SK-N-SH (cell line): ENCODE data around the gene CIB4. TPM values are rescaled to one million over a fixed set of nuclear protein-coding genes. Genes with fewer than 3 reads are reported as not detected.

ENCODE experiments used
- CTCF ChIA-PET: fragments of 300-600, 350-600 bp; formaldehyde crosslinking; extraction: SDS; loops from one replicate; lab custom pipeline; 2021; lab: Yijun Ruan, JAX
- POLR2A ChIA-PET: fragments of 350-600 bp; sonication (Branson Sonifier 250); formaldehyde crosslinking; extraction: SDS; loops from one replicate; lab custom pipeline; 2020; ENCODE audit warnings: antibody characterized with exemption, inconsistent platforms; lab: Yijun Ruan, JAX
- DNase-seq: peaks from one replicate; pipeline ENCODE4 v3.0.0; 2012
- H2AFZ ChIP-seq: fragments of 200-600 bp; sonication (generic); 2 replicates; pipeline ENCODE4 v1.8.1; 2016; ENCODE audit warnings: antibody characterized with exemption, mild to moderate bottlenecking, low read depth
- H3F3A ChIP-seq: fragments of 200-600 bp; sonication (generic); replicated peaks from 2 replicates; pipeline ENCODE3; 2016; ENCODE audit warnings: antibody characterized with exemption, mild to moderate bottlenecking; ENCODE audit not compliant: insufficient read depth
- H3K27ac ChIP-seq, 2 experiments: fragments of 200-500 bp in 1 of 2; fragments of 200-600 bp in 1 of 2; sonication (Bioruptor generic) in 1 of 2; sonication (generic), shearing (Covaris generic) in 1 of 2; 2 replicates each; pipeline versions ENCODE4 v1.5.1 to v1.6.1; 2014 to 2016; ENCODE audit warnings: low read depth in 2 of 2, inconsistent platforms in 1 of 2, low read length in 1 of 2, mild to moderate bottlenecking in 1 of 2, mixed read lengths in 1 of 2
- H3K27me3 ChIP-seq: fragments of 200-600 bp; sonication (generic), shearing (Covaris generic); 2 replicates; pipeline ENCODE4 v1.6.1; 2016; ENCODE audit warnings: mixed run types; ENCODE audit not compliant: insufficient read depth
- H3K36me3 ChIP-seq, 2 experiments: fragments of 200-500 bp in 1 of 2; fragments of 200-600 bp in 1 of 2; sonication (Bioruptor generic) in 1 of 2; sonication (generic) in 1 of 2; replicated peaks in 1 of 2; 2 replicates each; pipeline versions ENCODE3 to v1.5.1; 2014 to 2016; ENCODE audit warnings: low read length in 1 of 2, mild to moderate bottlenecking in 1 of 2; ENCODE audit not compliant: insufficient read depth in 2 of 2, control insufficient read depth in 1 of 2
- H3K4me1 ChIP-seq, 2 experiments: fragments of 200-500 bp in 1 of 2; fragments of 200-600 bp in 1 of 2; sonication (Bioruptor generic) in 1 of 2; sonication (generic), shearing (Covaris generic) in 1 of 2; 2 replicates each; pipeline versions ENCODE4 v1.5.1 to v1.6.1; 2014 to 2016; ENCODE audit warnings: low read depth in 1 of 2, low read length in 1 of 2, mixed run types in 1 of 2; ENCODE audit not compliant: insufficient read depth in 2 of 2, control insufficient read depth in 1 of 2
- H3K4me2 ChIP-seq: fragments of 200-600 bp; sonication (generic), shearing (Covaris generic); 2 replicates; pipeline ENCODE4 v1.6.1; 2017; ENCODE audit warnings: mixed run types
- H3K4me3 ChIP-seq, 2 experiments: fragments of 200-500 bp in 1 of 2; fragments of 200-600 bp in 1 of 2; sonication (Bioruptor generic) in 1 of 2; sonication (generic), shearing (Covaris generic) in 1 of 2; 2 replicates each; pipeline versions ENCODE4 v1.5.1 to v1.8.1; 2014 to 2016; ENCODE audit warnings: low read depth in 2 of 2, inconsistent platforms in 1 of 2, low read length in 1 of 2, mild to moderate bottlenecking in 1 of 2, mixed read lengths in 1 of 2, moderate library complexity in 1 of 2
- H3K79me2 ChIP-seq: fragments of 200-600 bp; sonication (generic); 2 replicates; pipeline ENCODE4 v1.8.1; 2017; ENCODE audit warnings: mild to moderate bottlenecking; ENCODE audit not compliant: insufficient read depth
- H3K9ac ChIP-seq: fragments of 200-600 bp; sonication (generic); 2 replicates; pipeline ENCODE4 v1.6.1; 2017; ENCODE audit warnings: mixed run types
- H3K9me2 ChIP-seq: fragments of 200-600 bp; sonication (generic); 2 replicates; pipeline ENCODE4 v1.6.1; 2017; ENCODE audit warnings: mixed run types
- H3K9me3 ChIP-seq: fragments of 200-600 bp; sonication (generic); 2 replicates; pipeline ENCODE4 v1.6.1; 2017; ENCODE audit warnings: mixed run types, mild to moderate bottlenecking, moderate library complexity
- H4K20me1 ChIP-seq: fragments of 200-600 bp; sonication (generic); 2 replicates; pipeline ENCODE4 v1.6.1; 2017; ENCODE audit warnings: mild to moderate bottlenecking, mixed run types; ENCODE audit not compliant: insufficient read depth
- EP300 ChIP-seq, 2 experiments: IDR thresholded peaks; 2 replicates each; pipeline versions ENCODE4 v1.4.0 to v1.6.1; 2012; ENCODE audit warnings: borderline replicate concordance in 1 of 2, low read depth in 1 of 2, low read length in 1 of 2
- EZH2phosphoT487 ChIP-seq: fragments of 200-600 bp; sonication (generic); IDR thresholded peaks from 2 replicates; pipeline ENCODE4 v1.6.1; 2017; ENCODE audit warnings: low read depth, mixed run types, mild to moderate bottlenecking, antibody characterized with exemption, moderate library complexity, borderline replicate concordance
- FOXM1 ChIP-seq: IDR thresholded peaks from 2 replicates; pipeline ENCODE4 v1.4.0; 2012; ENCODE audit warnings: low read depth, mild to moderate bottlenecking
- GABPA ChIP-seq: IDR thresholded peaks from 2 replicates; pipeline ENCODE4 v1.4.0; 2012; ENCODE audit warnings: low read depth, mild to moderate bottlenecking
- GATA2 ChIP-seq: sonication (generic); formaldehyde crosslinking; IDR thresholded peaks from 2 replicates; pipeline ENCODE4 v1.5.0; 2020; ENCODE audit warnings: mild to moderate bottlenecking, missing genetic modification reagents
- MEF2A ChIP-seq: IDR thresholded peaks from 2 replicates; pipeline ENCODE4 v1.4.0; 2012; ENCODE audit warnings: low read depth, borderline replicate concordance
- MXI1 ChIP-seq: IDR thresholded peaks from 2 replicates; pipeline ENCODE4 v1.6.1; 2012; ENCODE audit warnings: mild to moderate bottlenecking, low read depth, low read length, improper control_type of control experiment
- RAD21 ChIP-seq: IDR thresholded peaks from 2 replicates; pipeline ENCODE4 v1.6.1; 2012; ENCODE audit warnings: mild to moderate bottlenecking, low read length
- RCOR1 ChIP-seq: fragments of 150-350 bp; IDR thresholded peaks from 2 replicates; pipeline ENCODE4 v1.6.1; 2017; ENCODE audit warnings: antibody characterized with exemption, low read length
- RFX5 ChIP-seq: IDR thresholded peaks from 2 replicates; pipeline ENCODE4 v1.6.1; 2012; ENCODE audit warnings: mild to moderate bottlenecking, improper control_type of control experiment, low read length
- TEAD4 ChIP-seq: IDR thresholded peaks from 2 replicates; pipeline ENCODE4 v1.4.0; 2012; ENCODE audit warnings: mild to moderate bottlenecking, borderline replicate concordance; ENCODE audit not compliant: insufficient read depth
- WGBS: methylation state at CpG from one replicate; pipeline ENCODE4 v1.1.6; 2017; ENCODE audit warnings: low lambda C conversion rate; 5-methylcytosine and 5-hydroxymethylcytosine counted together
- polyA plus RNA-seq, 3 experiments: library from polyadenylated mRNA; depleted of rRNA; stranded (reverse); fragments of >200 nt; gene quantifications; 2 replicates each; pipeline ENCODE4 v1.2.3, GENCODE V29; 2012
- TF ChIP-seq, protein P1 (sequence below): IDR thresholded peaks from 2 replicates; pipeline ENCODE4 v1.4.0; 2012; ENCODE audit warnings: low read depth, borderline replicate concordance
- TF ChIP-seq, protein P2 (sequence below): fragments of 150-350 bp; IDR thresholded peaks from 2 replicates; pipeline ENCODE4 v1.6.1; 2016; ENCODE audit warnings: mild to moderate bottlenecking, low read depth, low read length
- TF ChIP-seq, protein P3 (sequence below): fragments of 200-600 bp; sonication (generic); IDR thresholded peaks from 2 replicates; pipeline ENCODE4 v1.6.1; 2017; ENCODE audit warnings: antibody characterized with exemption, mild to moderate bottlenecking, moderate library complexity
- TF ChIP-seq, protein P4 (sequence below): IDR thresholded peaks from 2 replicates; pipeline ENCODE4; 2012

The CIB4 gene
- polyA plus RNA-seq, 1 of the 3 experiments (the other 2 are of a cell fraction): not detected

DNA sequence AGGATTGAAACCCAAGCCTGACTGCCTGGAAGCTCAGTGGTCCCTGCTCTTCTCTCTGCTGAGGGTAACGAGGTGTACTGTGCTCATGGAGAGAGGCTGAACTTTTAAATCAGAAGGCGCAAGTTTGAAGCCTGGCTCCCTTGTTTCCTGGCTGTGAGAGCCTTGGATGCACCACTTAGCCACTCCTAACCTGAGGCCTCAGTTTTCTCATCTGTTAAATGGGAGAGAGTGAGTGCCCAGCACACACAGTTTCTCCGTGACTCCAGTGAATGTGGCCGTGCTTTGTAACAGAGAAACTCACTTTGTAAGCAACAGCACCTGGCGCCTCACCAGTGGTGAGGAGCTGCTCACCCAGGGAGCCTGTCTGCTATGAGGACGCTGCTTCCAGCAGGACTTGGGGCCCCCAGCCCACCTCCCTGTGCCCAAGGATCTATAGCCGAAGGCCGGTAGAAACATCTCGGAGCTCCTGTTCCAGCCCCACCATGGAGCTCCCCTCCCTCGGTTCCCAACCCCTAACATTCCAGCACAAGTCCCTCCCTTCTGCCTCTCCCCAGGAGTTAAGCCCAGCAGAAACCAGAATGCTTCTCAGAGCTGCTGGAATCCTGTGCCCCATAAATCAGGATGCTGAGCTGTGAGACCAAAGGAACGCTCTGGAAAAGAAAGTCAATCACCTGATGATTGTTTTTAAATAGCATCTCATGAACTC, 31.1 kb upstream of the CIB4 start:
- no peaks in the 10 kb centered on the region for H3K9me2 ChIP-seq
- H3K79me2 ChIP-seq: no peaks in the 10 kb centered on the region
- no peak overlapping the region for H3K4me2 ChIP-seq
- CTCF ChIA-PET: interaction anchor here (0.9 to 2.2 kb wide), 5 partner anchors 7 to 66 kb away, joined by 3 to 14 read pairs (median 4); no protein-coding TSS in a partner anchor
- no peaks in the 10 kb centered on the region for H3F3A ChIP-seq
- no peak overlapping the region for H3K9ac ChIP-seq
- H3K27ac ChIP-seq: no peak overlapping the region
- H3K9me3 ChIP-seq: no peaks in the 10 kb centered on the region
- POLR2A ChIA-PET: no interaction called here
- H3K4me1 ChIP-seq: peaks cover 0 to 8% of the 10 kb centered on the region in 2 experiments; a peak in 1 of 4 replicates
- TF ChIP-seq, protein P1, sequence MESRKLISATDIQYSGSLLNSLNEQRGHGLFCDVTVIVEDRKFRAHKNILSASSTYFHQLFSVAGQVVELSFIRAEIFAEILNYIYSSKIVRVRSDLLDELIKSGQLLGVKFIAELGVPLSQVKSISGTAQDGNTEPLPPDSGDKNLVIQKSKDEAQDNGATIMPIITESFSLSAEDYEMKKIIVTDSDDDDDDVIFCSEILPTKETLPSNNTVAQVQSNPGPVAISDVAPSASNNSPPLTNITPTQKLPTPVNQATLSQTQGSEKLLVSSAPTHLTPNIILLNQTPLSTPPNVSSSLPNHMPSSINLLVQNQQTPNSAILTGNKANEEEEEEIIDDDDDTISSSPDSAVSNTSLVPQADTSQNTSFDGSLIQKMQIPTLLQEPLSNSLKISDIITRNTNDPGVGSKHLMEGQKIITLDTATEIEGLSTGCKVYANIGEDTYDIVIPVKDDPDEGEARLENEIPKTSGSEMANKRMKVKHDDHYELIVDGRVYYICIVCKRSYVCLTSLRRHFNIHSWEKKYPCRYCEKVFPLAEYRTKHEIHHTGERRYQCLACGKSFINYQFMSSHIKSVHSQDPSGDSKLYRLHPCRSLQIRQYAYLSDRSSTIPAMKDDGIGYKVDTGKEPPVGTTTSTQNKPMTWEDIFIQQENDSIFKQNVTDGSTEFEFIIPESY: no peak
- TF ChIP-seq, protein P2, sequence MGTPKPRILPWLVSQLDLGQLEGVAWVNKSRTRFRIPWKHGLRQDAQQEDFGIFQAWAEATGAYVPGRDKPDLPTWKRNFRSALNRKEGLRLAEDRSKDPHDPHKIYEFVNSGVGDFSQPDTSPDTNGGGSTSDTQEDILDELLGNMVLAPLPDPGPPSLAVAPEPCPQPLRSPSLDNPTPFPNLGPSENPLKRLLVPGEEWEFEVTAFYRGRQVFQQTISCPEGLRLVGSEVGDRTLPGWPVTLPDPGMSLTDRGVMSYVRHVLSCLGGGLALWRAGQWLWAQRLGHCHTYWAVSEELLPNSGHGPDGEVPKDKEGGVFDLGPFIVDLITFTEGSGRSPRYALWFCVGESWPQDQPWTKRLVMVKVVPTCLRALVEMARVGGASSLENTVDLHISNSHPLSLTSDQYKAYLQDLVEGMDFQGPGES: no peak
- TF ChIP-seq MEF2A (no peak), RAD21 (no peak), MXI1 (no peak), RCOR1 (no peak), EP300 (IDR thresholded peaks at IDR 0.05; ENCODE audit: borderline replicate concordance in 1 of 2, low read depth in 1 of 2, low read length in 1 of 2) (no peak), TEAD4 (no peak)
- TF ChIP-seq, protein P3, sequence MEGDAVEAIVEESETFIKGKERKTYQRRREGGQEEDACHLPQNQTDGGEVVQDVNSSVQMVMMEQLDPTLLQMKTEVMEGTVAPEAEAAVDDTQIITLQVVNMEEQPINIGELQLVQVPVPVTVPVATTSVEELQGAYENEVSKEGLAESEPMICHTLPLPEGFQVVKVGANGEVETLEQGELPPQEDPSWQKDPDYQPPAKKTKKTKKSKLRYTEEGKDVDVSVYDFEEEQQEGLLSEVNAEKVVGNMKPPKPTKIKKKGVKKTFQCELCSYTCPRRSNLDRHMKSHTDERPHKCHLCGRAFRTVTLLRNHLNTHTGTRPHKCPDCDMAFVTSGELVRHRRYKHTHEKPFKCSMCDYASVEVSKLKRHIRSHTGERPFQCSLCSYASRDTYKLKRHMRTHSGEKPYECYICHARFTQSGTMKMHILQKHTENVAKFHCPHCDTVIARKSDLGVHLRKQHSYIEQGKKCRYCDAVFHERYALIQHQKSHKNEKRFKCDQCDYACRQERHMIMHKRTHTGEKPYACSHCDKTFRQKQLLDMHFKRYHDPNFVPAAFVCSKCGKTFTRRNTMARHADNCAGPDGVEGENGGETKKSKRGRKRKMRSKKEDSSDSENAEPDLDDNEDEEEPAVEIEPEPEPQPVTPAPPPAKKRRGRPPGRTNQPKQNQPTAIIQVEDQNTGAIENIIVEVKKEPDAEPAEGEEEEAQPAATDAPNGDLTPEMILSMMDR: no peak
- TF ChIP-seq, all 33 proteins: peak for 0
- peaks cover 33% of the 10 kb centered on the region; the same call in 1 of the 2 replicates for H3K27me3 ChIP-seq
- 60% methylated on average over 11 of the region's 11 CpGs for WGBS
- no peak overlapping the region for H3K4me3 ChIP-seq
- H3K36me3 ChIP-seq: no peaks in the 10 kb centered on the region
- no peak for DNase-seq
- H2AFZ ChIP-seq: no peak overlapping the region
- no peaks in the 10 kb centered on the region for H4K20me1 ChIP-seq

DNA sequence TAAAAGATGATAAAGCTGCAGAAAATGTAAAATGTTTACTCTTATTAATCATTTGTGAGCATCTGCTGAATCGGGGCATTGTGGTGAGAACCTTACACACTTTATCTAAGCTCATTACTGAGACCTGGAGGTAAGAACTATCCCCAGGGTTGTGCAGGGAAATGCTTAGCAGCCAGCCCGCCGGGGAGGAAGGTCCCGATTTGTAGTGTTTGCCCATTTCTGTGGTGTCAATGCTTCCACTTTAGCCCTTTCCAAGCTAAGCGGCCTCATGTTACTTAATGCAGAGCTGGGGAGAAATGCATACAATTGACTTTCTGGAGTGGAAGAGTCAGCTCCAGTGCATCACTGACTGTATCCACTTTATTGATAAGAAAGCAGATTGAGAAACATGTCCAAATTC, 30.5 kb upstream of the CIB4 start:
- H3F3A ChIP-seq: no peaks in the 10 kb centered on the region
- H3K9ac ChIP-seq: no peak overlapping the region
- no peak overlapping the region for H3K4me3 ChIP-seq
- H2AFZ ChIP-seq: no peak overlapping the region
- ChIA-PET POLR2A (no interaction called here), CTCF (interaction anchor here (0.9 to 1.4 kb wide), 4 partner anchors 8 to 66 kb away, joined by 3 to 5 read pairs (median 4); no protein-coding TSS in a partner anchor)
- peaks cover 32% of the 10 kb centered on the region; the same call in 1 of the 2 replicates for H3K27me3 ChIP-seq
- H3K9me2 ChIP-seq: no peaks in the 10 kb centered on the region
- no peaks in the 10 kb centered on the region for H3K9me3 ChIP-seq
- DNase-seq: no peak
- 62% methylated on average over 5 of the region's 5 CpGs for WGBS
- H3K4me1 ChIP-seq: peaks cover 0 to 8% of the 10 kb centered on the region in 2 experiments; a peak in 1 of 4 replicates
- H3K79me2 ChIP-seq: no peaks in the 10 kb centered on the region
- no peak for TF ChIP-seq MXI1
- TF ChIP-seq, protein P4, sequence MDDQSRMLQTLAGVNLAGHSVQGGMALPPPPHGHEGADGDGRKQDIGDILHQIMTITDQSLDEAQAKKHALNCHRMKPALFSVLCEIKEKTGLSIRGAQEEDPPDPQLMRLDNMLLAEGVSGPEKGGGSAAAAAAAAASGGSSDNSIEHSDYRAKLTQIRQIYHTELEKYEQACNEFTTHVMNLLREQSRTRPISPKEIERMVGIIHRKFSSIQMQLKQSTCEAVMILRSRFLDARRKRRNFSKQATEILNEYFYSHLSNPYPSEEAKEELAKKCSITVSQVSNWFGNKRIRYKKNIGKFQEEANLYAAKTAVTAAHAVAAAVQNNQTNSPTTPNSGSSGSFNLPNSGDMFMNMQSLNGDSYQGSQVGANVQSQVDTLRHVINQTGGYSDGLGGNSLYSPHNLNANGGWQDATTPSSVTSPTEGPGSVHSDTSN: no peak
- TF ChIP-seq, protein P2: no peak
- no peak for TF ChIP-seq GATA2 (CRISPR knock-in tag)
- TF ChIP-seq GABPA: no peak
- no peak for TF ChIP-seq RAD21
- no peak for TF ChIP-seq EZH2phosphoT487
- TF ChIP-seq RFX5: no peak
- TF ChIP-seq MEF2A: no peak
- no peak for TF ChIP-seq FOXM1
- H4K20me1 ChIP-seq: no peaks in the 10 kb centered on the region
- H3K36me3 ChIP-seq: no peaks in the 10 kb centered on the region
- no peak overlapping the region for H3K27ac ChIP-seq
- H3K4me2 ChIP-seq: no peak overlapping the region
